Measurements from ENCODE around the gene CRMP1.

CRMP1 gene

GRCh38 chr4:5867866-5868265 is 25.0 kb downstream of the CRMP1 start:
- Histone ChIP-seq H3K27ac (ENCODE audit: low read length) (no peak overlapping the region), H3K9me3 (ENCODE audit: insufficient read depth, low read length, severe bottlenecking) (no peaks in the 10 kb centered on the region), H3K4me3 (ENCODE audit: low read depth in 1 of 2, low read length in 2 of 2) (no peak overlapping the region), H3K36me3 (ENCODE audit: insufficient read depth, low read length) (no peaks in the 10 kb centered on the region), H3K79me2 (ENCODE audit: insufficient read depth, low read length) (no peaks in the 10 kb centered on the region), H3K9ac (ENCODE audit: low read depth, low read length) (no peak overlapping the region), H3K4me2 (ENCODE audit: insufficient read depth, low read length) (no peak overlapping the region), H3K4me1 (ENCODE audit: insufficient read depth, low read length) (peaks cover 14% of the 10 kb centered on the region), H4K20me1 (ENCODE audit: insufficient read depth, low read length) (peaks cover 3% of the 10 kb centered on the region; the same call in 1 of the 2 replicates), H3K27me3 (ENCODE audit: insufficient read depth, low read length, poor library complexity) (no peaks in the 10 kb centered on the region), H2AFZ (ENCODE audit: low read depth, low read length) (no peak overlapping the region)
- TF ChIP-seq EZH2 (IDR thresholded peaks at IDR 0.05; ENCODE audit: borderline replicate concordance, low read depth, low read length, severe bottlenecking) (no peak), CTCF (IDR thresholded peaks at IDR 0.05; ENCODE audit: borderline replicate concordance, extremely low read depth, low read length, poor library complexity, severe bottlenecking) (no peak)
- DNase-seq (no peak), ATAC-seq (ENCODE audit: insufficient read depth, low read depth) (no peak)

- Histone ChIP-seq H3K4me2 (ENCODE audit: insufficient read depth, low read length) (no peak overlapping the region), H4K20me1 (ENCODE audit: insufficient read depth, low read length) (peaks cover 3% of the 10 kb centered on the region; the same call in 1 of the 2 replicates), H3K9me3 (ENCODE audit: insufficient read depth, low read length, severe bottlenecking) (no peaks in the 10 kb centered on the region), H3K4me3 (ENCODE audit: low read depth in 1 of 2, low read length in 2 of 2) (no peak overlapping the region), H3K27ac (ENCODE audit: low read length) (no peak overlapping the region), H3K79me2 (ENCODE audit: insufficient read depth, low read length) (no peaks in the 10 kb centered on the region), H3K36me3 (ENCODE audit: insufficient read depth, low read length) (no peaks in the 10 kb centered on the region), H2AFZ (ENCODE audit: low read depth, low read length) (no peak overlapping the region), H3K4me1 (ENCODE audit: insufficient read depth, low read length) (peaks cover 14% of the 10 kb centered on the region), H3K9ac (ENCODE audit: low read depth, low read length) (no peak overlapping the region), H3K27me3 (ENCODE audit: insufficient read depth, low read length, poor library complexity) (no peaks in the 10 kb centered on the region)
- TF ChIP-seq CTCF (IDR thresholded peaks at IDR 0.05; ENCODE audit: borderline replicate concordance, extremely low read depth, low read length, poor library complexity, severe bottlenecking): no peak
- no peak for TF ChIP-seq EZH2 (IDR thresholded peaks at IDR 0.05; ENCODE audit: borderline replicate concordance, low read depth, low read length, severe bottlenecking)
- DNase-seq (no peak), ATAC-seq (ENCODE audit: insufficient read depth, low read depth) (no peak)
Observed at GRCh38 chr4:5866841-5867813, 25.8 kb downstream of the CRMP1 start.

GRCh38 chr4:5865896-5866599 is 26.8 kb downstream of the CRMP1 start:
- Histone ChIP-seq H3K27me3 (ENCODE audit: insufficient read depth, low read length, poor library complexity) (no peaks in the 10 kb centered on the region), H3K9me3 (ENCODE audit: insufficient read depth, low read length, severe bottlenecking) (no peaks in the 10 kb centered on the region), H3K4me2 (ENCODE audit: insufficient read depth, low read length) (0 out of 2 replicates have a peak overlapping the region, but pooled peaks have one; percentile 16), H3K36me3 (ENCODE audit: insufficient read depth, low read length) (no peaks in the 10 kb centered on the region), H3K9ac (ENCODE audit: low read depth, low read length) (no peak overlapping the region), H3K4me3 (ENCODE audit: low read depth in 1 of 2, low read length in 2 of 2) (no peak overlapping the region), H2AFZ (ENCODE audit: low read depth, low read length) (no peak overlapping the region), H4K20me1 (ENCODE audit: insufficient read depth, low read length) (peaks cover 3% of the 10 kb centered on the region; the same call in 1 of the 2 replicates), H3K4me1 (ENCODE audit: insufficient read depth, low read length) (peaks cover 14% of the 10 kb centered on the region), H3K79me2 (ENCODE audit: insufficient read depth, low read length) (no peaks in the 10 kb centered on the region), H3K27ac (ENCODE audit: low read length) (no peak overlapping the region)
- no peak for TF ChIP-seq EZH2 (IDR thresholded peaks at IDR 0.05; ENCODE audit: borderline replicate concordance, low read depth, low read length, severe bottlenecking)
- no peak for TF ChIP-seq CTCF (IDR thresholded peaks at IDR 0.05; ENCODE audit: borderline replicate concordance, extremely low read depth, low read length, poor library complexity, severe bottlenecking)
- ATAC-seq (ENCODE audit: insufficient read depth, low read depth) (peak; percentile 62; the same call in 2 of the 3 replicates), DNase-seq (peak; percentile 27)
